Activated CD4-positive, alpha-beta T cell treated with anti-CD3 and anti-CD28 coated beads for 4 hours (primary cell): ENCODE results near the gene NTN4.

Experiments used
- DNase-seq, 2 donors: peaks; one replicate each; pipeline ENCODE4 v3.0.0-alpha.2; 2020

The NTN4 gene

GRCh38 chr12:95615749-95616148, 174.8 kb downstream of the NTN4 start:
- no peak for DNase-seq

GRCh38 chr12:95614390-95614982, 176.1 kb downstream of the NTN4 start:
- no peak for DNase-seq

- DNase-seq, result no peak
Observed at GRCh38 chr12:95613021-95613420, 177.5 kb downstream of the NTN4 start.

- DNase-seq, result no peak
Observed at GRCh38 chr12:95611676-95612309, 178.8 kb downstream of the NTN4 start.

- DNase-seq, result no peak
Observed at GRCh38 chr12:95608252-95609033, 182.1 kb downstream of the NTN4 start.
